Ishikawa (cell line): ENCODE data around the gene CDK9.

ENCODE experiments used
- NFIC ChIP-seq: IDR thresholded peaks from 2 replicates; pipeline ENCODE4 v1.6.1; 2012
- RAD21 ChIP-seq: IDR thresholded peaks from 2 replicates; pipeline ENCODE4 v1.6.1; 2012; ENCODE audit warnings: low read depth
- TEAD4 ChIP-seq: IDR thresholded peaks from 2 replicates; pipeline ENCODE4 v1.6.1; 2012

DNA sequence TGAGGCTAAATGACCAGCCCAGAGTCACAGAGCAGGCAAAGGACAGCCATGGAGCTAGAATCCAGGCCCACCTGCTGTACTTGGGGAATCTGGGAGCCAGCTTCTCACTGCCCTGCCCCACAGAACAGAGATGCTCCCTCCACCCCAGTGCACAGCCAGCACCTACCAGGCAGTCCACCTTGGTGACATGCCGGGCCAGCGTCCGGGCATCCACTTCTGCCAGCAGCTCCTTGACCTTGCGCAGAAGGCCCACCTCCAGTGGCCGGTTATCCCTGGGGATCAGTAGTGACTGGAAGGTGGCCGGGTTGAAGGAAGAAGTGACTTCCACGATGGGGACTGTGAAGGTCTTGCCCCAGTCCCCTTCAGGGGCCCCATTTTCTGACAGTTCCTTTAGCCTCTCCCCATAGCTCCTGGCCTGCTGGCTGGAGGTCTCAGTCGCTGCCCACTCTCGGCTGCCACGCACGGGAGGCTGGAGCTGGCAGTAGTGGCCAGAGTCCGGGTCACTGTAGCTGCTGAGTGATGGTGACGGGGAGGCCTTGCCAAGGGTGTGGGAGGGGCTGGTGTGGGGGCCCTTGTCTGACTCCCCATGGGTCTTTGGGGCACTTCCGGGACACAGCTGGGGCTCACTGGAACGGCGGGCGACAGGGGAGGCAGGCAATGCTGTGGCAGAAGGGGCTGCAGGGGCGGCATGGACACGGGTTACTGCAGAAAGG is 41.3 kb upstream of the CDK9 start:
- TF ChIP-seq NFIC (no peak), TEAD4 (no peak), RAD21 (no peak)
